GM18517 (cell line): ENCODE results near the gene PPCDC.

ENCODE experiments used
- ATAC-seq: cut with Tn5 transposase; IDR thresholded peaks from one replicate; pipeline ENCODE4 v1.9.1; 2021; ENCODE audit warnings: mild to moderate bottlenecking, moderate library complexity; ENCODE audit not compliant: unreplicated experiment

Gene PPCDC

DNA sequence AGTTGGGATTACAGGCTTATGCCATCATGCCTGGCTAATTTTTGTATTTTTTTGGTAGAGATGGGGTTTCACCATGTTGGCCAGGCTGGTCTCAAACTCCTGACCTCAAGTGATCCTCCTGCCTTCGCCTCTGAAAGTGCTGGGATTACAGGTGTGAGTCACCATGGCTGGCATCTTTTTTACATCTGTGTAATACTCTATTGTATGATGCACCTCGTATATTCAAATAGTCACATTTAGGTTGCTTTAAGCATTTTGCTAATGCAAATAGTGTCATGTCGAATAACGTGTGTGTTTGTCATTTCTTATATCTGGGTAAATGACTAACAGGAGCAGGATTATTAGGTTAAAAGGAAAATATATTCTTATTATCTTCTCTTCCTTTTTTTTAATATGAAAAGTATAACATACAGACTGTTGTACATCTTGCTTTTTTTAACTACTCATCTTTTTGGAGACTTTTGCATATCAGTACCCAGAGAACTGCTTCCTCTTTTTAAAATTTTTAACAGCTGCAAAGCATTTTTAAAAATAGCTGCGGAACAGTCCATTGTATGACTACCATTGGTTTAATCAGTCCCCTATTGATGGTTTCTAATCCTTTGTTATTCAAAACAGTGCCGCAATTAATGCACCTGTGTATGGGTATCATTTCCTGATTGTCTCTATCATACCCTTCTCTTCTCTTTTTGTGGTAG, 14.6 kb upstream of the PPCDC start:
- ATAC-seq: peak; percentile 81

DNA sequence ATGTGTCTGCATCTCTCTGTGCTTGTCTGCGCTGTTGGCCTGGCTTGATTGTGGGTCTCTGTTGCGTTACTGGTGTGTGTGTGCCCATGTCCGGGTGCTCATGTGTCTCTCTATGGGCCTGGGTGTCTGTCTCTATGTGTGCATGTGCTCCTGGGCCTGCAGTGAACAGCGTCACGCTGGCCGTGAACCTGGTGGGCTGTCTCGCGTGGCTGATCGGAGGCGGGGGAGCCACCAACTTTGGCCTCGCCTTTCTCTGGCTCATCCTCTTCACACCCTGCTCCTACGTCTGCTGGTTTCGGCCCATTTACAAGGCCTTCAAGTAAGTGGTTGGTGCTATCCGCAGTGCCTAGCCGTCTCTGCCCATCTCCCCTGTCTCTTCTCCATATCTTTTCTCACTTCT, 7.0 kb upstream of the PPCDC start:
- no peak for ATAC-seq

DNA sequence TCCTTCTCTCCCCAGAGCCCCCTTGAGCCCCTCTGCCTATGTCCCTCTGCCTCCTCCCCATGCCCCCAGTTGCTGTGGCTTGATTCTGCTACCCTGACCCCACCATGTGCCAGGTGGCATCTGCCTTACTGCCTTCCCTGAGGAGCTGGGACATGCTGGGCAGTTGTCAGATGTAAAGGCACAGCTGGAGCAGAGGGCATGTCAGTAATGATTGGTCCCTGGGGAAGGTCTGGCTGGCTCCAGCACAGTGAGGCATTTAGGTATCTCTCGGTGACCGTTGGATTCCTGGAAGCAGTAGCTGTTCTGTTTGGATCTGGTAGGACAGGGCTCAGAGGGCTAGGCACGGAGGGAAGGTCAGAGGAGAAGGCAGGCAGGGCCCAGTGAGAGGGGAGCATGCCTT, 3.5 kb upstream of the PPCDC start:
- ATAC-seq: no peak

DNA sequence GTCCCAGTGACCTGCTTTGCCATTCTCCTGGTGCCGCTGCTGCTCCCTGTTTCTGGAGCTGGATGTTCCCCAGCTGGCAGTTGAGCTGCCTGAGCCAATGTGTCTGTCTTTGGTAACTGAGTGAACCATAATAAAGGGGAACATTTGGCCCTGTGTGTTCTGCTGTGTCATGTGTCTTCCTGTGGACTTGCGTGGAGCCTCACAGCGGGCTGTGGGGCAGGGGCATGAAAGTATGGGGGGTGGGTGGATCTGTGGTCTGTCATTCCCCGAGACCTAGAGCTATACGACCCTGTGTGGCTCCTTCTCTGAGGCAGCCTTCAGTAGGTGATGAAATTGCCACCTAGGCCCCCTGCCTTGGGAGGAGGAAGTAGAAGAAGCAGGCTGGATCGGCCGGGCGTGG, 2.0 kb upstream of the PPCDC start:
- no peak for ATAC-seq

DNA sequence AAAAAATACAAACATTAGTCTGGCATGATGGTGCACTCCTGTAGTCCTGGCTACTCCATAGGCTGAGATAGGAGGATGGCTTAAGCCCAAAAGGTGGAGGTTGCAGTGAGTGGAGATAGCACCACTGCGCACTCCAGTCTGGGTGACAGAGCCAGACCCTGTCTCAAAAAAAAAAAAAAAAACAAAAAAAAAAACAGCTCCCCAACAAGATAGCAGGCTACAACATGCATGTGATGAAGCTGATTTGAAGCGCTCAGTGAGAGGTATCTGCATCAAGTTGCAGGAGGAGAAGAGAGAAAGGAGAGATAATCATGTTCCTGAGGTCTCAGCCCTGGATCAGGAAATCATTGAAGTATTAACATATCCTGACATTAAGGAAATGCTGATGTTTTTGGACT, 608 bp upstream of the PPCDC start:
- ATAC-seq: no peak

DNA sequence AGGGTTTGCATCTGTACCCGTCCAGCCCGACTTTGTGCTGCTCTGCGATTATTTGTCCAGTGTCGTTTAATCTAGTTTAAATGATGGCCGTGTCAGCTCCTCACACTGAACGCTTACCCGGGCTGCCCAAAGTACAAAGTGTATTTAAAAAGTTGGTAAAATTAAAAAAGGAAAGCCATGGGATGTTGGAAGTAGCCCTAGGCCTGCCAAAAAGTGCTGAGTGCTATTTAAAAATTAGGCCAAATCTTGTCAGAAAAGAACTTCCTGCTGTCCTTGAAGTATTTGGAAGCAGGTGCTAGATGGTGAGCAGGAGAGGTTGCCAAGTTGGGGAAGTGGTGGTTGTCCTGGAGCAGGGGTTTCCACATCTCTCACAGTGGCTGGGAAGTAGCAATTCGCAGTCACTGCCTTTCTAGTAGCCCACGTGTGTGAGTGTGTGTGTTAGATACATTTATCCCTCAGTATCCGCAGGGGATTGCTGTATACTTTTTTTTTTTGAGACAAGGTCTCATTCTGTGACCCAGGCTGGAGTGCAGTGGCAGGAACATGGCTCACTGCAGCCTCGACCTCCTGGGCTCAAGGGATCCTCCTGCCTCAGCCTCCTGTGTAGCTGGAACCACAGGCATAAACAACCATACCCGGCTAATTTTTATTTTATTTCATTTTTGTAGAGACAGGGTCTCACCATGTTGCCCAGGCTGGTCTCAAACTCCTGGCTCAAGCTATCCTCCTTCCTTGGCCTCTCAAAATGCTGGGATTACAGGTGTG, 664 bp downstream of the PPCDC start:
- no peak for ATAC-seq

DNA sequence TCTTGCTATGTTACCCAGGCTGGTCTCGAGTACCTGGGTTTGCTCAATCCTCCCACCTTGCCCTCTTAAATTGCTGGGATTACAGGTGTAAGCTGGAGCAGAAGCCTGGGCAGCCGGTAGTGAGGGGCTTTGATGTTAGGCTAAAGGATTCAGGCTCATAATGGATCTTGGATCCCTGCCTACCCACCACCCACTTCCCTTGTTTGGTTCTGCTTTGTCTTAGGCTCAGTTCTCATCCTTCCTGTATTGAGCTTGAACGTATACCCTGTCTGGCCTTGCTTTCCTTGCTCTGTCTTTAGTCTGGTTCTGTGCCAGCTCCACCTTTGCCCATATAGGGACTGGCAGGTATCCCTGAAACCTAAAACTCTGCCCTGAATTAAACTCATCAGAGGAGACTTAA, 1.7 kb downstream of the PPCDC start:
- no peak for ATAC-seq

DNA sequence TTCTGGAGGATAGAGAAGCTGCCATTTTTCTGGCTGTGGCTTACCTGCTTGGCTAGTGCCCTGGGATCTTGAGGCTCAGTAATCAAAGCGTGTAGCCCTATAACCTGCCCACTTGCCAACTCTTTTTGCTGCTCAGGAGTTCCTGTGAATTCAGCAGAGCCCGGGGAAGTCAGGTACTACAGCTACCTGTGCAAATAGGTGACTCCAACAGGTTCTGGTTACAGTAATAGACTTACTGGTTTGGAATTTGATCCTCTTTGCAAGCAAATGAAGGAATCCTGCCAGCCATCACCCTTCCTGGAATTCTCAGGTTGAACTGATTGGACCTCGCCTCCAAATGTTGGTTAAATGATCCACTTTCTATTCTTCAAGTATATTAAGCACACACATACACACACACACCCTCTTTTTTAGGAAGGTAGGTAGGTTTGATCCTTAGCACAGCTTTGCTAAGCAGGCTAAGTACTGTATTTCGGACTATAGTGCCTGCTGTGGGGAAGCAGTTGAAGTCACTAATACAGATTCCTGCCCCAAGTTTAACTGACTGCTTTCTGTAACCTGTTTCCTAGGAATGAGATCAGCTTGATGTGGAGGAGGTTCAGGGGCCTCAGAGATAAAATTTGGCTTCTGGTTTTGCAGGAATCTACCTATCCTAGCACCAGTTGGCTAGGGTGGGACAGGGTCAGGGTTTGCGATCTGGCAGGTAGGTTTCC, 2.3 kb downstream of the PPCDC start:
- no peak for ATAC-seq

DNA sequence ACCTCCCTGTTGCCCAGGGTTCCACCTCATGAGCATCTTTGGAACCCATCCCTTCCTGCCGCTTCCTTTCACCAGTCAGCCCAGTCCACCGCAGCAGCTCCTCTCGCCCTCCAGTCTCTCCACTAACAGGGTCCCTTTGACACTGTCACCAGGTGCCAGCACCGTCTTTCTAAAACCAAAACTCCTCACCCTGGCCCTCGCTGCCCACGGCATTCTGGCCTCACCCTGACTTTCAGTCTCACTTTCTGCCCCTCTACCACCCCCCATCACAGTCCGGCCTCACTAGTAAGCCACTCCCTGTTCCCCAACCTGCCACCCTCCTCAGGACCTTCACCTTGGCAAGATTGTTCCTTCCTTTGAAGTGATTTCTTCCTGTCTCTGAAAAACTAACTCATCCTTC, 4.2 kb downstream of the PPCDC start:
- ATAC-seq: no peak

DNA sequence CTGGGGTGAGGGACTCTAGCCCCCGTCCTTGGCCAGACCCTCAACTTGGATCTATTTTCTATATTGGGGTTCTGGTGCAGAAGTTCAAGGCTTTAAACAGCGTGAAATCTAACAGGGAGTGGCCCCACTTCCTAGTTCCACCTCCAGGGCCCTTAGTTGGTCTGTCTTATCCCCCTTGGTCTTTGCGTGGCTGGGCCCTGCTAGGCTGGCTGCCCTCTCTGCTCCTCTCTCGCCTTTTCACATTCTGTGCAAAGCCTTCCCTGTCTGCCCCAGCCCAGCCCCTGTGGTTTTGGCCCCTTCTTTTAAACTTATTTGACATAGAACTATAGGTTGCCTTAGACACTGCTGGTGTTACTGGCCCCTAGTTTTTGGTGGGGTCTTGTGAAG, 5.6 kb downstream of the PPCDC start:
- no peak for ATAC-seq

DNA sequence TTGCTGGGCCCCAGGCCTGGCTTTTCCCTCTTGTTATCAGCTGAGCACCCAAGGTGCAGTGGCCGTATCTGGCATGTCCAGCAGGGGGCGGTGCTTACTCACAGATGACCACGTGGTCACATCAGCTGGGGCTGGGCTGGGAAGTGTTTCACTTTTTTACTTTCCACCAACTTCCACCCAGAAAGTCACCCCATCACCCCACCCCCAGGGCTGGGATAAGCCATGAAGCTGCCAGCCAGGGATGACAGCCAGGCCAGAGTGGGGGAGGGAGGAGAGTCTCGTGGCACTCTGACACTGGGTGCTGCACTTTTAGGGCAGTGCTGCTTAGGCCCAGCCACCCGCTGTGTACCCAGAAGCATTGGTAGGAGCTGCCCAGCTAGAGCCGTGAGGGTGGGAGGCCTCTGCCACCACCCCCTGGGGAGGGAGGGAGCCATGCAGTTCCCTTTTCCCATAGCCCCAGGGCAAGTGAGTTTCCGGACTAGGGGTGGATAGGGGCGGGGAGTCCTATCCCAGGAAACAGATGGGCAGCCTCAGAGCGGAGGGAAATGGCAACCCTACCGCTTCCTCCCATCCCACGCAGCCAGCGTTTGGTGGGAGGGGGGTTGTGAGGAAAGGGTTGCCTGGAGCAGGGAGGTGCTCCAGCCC, 6.1 kb downstream of the PPCDC start:
- ATAC-seq: peak; percentile 56

DNA sequence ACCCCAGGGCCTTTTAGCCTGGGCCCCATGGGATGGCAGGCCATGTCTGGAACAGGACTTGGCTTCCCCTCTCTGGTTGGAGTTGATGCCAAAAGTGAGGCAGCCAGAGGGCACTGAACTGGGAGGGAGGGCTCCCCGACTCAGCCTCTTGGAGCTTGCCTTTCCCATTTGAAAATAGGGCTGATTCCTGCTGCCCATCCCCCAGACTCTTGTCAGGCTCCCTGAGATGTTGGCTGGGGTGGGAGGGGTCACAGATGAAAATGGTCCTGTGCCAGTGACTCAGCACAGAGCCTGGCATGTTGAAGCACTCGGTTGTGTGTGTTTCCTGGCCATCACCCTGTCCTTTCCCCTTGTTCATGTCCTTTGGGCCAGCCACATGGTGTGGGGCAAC, 6.6 kb downstream of the PPCDC start:
- ATAC-seq: no peak

DNA sequence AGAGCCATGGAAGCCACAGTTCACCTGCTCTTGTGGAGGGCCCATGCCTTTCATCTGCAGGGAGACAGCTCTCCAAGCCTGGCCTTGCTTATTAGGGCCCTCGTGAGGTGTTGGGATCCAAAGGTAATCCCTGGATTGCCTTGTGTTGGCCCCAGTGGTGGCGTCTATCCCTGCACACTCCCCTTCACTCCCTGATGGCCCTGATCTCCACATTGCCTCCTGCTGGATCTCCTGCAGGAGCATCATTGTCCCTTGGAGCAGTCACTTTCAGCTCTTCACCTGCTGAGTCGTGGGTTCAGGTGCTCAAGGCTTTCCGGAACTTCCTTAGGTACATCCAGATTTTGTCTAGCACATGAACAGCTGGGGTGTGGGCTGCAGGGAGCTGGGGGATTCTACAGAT, 7.0 kb downstream of the PPCDC start:
- no peak for ATAC-seq

DNA sequence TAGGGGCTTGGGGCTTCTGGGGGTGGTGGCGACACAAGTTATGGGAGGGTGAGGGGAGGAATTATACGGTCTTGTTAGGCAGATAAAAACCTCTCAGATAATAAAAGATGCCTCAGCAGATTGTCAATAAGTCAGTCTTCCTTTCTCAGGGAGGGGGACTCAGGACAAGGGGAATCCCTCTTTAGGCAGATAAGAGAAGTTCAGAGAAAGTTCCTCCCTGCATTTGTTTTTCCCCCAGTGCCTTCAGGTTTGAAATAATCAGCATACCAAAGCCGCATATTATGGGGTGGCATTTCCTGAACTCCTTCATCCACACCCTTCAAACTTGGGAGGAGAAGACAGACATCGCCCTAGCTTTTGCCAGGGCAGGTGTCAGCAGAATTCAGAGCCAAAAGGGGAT, 8.5 kb downstream of the PPCDC start:
- ATAC-seq: no peak

DNA sequence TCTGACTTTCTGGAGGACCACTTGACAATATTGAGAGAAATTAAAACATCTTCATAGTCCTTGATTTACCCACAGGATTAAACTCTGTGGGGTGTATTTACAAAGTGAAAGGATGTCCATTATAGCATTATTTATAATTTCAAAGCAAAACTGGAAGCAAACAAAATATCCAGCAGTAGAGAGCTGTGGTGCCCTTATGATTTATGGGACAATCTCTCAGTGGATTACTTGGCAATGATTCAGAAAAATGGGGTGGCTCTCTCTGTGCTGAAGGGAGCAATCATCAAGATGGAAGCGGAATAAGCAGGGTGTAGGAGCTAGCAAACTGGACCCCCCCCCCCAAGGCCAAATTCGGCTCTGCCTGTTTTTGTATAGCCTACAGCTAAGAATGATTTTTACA, 9.0 kb downstream of the PPCDC start:
- ATAC-seq: no peak

DNA sequence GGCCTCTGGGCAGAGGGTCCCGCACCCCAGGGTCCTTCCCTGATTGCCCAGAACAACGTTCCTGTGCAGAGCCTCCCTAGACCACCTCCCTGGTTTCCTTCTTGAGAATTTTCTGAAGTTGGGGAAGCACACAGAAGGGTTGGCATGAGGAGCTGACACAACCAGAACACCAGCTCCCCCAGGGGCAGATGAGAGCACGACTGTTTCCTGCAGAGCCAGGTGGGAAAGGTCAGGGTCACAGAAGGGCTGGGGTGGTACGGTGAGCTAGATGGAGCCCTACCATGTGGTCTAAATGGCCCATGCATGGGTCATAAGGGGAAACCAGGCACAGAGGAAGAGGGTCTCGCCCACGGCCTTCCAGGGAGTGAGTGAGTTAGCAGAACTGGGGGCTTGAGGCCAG, 10.4 kb downstream of the PPCDC start:
- no peak for ATAC-seq

DNA sequence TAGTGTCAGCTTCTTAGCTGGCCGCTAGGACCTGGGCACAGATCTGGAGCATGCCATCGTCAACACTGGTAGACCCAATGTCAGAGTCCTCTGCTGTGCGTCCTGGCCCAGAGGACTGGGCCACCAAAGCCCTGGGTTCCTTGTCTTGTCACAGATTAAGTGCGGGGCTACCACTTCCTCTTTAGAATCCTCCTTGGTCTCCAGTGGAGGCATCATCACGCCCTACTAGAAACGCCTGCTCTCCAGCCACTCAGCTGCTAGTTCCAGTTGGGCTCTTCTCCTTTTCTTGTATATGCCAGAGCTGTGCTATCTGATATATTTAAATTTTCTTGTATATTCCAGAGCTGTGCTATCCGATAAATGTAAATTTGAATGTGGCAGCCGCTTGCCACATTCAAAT, 11.2 kb downstream of the PPCDC start:
- ATAC-seq: no peak

DNA sequence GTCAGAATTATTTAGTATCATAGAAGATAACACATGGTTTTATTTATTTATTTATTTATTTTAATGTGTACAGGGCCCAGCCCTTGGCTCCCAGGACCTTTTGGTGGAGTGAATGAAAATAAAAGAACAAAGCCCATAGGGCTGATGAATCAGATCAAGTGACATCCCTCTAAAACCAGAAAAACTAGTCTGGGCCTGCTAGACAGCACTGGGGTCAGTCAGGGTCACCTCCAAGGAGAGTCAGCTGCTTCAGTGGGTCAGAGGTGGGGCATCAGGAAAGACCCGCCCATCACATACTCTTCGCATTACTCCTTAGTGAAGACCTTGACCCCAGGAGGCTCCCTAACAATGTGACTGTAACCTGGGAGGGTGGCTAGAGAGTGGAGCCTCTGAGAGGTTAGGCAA, 12.8 kb downstream of the PPCDC start:
- no peak for ATAC-seq

DNA sequence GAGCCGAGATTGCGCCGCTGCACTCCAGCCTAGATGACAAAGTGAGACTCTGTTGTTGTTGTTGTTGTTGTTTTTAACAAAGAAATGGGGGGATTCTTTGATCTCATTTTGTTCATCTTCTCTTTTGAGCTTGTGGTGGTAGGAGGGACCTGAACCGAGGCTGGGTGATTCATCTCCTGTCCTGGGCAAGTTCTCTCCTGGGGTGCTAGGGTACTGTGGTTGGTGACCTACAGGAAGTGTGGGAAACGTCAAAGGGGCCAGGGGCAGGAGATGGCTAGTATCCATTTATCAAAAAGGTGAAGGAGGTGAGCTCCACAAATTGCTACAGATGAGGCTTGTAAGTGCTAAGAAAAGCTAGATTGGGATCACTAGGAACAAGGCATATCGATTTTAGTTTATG, 14.3 kb downstream of the PPCDC start:
- ATAC-seq: no peak

DNA sequence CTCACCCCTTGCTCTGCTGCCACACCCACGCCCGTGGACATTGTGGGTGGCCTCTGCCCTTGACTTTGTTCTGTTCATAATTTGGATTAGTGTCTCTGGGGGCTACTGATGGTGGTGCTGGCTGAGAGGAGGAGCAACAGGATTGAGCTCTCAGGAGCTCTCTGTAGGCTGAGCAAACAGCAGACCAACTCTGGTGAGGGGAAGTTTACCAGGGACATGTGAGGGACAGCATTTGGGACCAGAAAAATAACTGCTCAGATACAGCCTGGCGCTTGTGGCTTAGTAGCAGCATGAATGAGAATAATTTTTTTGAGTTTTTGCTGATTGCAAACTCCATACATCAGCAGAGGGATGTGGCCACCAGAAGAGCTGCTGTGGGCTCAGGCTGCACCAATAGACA, 14.8 kb downstream of the PPCDC start:
- ATAC-seq: no peak

DNA sequence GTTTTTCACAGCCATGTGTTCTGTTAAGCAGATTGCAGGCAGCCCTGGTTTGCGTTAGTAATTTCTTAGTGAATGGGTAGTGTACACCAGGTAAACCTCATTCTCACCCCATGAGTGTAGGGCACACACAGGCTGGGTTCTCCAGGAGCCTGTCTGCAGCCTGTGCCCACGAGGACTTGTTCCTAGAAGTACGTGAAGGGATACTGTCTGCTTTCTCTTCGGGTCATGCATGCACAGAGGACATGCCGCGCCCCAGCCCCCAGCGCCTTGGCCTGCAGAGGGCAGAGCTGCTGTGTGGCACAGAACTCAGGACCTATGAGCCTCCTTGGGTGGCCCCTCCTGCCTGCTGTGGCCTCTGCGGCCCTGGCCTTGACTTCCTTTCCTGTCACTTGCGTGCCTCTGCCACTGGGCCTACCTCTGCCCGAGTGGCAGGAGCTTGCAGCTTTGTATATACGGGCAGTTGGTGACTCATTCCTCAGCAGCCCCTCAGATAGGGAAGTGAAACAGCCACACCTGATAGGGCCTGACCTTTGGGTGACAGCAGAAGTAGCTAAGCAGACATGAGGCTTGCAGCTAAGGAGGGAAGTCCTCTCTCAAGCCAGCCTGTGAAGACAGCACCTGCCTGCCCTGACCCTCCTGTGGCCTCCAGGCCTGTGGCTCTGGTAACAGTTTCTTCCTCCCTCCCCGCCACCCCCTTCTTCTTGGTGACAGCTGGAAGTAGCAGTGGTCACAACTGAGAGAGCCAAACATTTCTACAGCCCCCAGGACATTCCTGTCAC, 19.5 kb downstream of the PPCDC start:
- ATAC-seq: peak; percentile 79
